Uterus (tissue), 2 donors: ENCODE results near the gene FERMT3.

ENCODE experiments used
- POLR2A ChIP-seq, 2 donors: fragments of 450-650 bp; IDR thresholded peaks; one replicate each; pipeline ENCODE4 v1.6.1; 2016; ENCODE audit warnings: antibody characterized with exemption in 2 of 2, mild to moderate bottlenecking in 1 of 2, moderate library complexity in 1 of 2
- TF ChIP-seq, protein P1 (sequence below), 4 experiments: fragments of 200-600 bp in 2 of 4; fragments of 450-650 bp in 2 of 4; sonication (generic) in 2 of 4; IDR thresholded peaks; one replicate each; pipeline ENCODE4 v1.5.1; 2016 to 2019; ENCODE audit warnings: antibody characterized with exemption in 4 of 4, mild to moderate bottlenecking in 2 of 4, moderate library complexity in 1 of 4

DNA sequence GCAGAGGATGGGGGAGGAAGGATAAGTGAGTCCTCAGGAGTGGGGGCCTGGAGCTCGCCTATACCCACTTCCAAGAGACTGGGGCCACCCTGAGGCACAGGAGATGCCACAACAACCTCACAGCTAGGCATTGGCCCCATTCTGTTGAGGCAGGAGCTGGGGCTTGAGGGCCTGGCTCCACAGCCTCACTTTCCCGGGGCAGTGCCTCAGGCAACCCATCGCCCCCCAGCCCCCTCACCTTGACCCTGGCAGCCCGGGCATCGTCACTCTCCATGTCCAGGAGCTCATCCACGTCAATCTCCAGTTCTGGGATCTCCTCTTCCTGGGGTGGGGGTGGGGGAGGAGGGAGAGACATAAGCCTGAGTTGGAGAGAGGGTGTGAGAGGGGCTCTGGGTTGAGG is 38.4 kb downstream of the FERMT3 start:
- TF ChIP-seq, protein P1, sequence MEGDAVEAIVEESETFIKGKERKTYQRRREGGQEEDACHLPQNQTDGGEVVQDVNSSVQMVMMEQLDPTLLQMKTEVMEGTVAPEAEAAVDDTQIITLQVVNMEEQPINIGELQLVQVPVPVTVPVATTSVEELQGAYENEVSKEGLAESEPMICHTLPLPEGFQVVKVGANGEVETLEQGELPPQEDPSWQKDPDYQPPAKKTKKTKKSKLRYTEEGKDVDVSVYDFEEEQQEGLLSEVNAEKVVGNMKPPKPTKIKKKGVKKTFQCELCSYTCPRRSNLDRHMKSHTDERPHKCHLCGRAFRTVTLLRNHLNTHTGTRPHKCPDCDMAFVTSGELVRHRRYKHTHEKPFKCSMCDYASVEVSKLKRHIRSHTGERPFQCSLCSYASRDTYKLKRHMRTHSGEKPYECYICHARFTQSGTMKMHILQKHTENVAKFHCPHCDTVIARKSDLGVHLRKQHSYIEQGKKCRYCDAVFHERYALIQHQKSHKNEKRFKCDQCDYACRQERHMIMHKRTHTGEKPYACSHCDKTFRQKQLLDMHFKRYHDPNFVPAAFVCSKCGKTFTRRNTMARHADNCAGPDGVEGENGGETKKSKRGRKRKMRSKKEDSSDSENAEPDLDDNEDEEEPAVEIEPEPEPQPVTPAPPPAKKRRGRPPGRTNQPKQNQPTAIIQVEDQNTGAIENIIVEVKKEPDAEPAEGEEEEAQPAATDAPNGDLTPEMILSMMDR (IDR thresholded peaks at IDR 0.05): no peak
- TF ChIP-seq POLR2A (IDR thresholded peaks at IDR 0.05): no peak
